SK-N-SH (cell line): ENCODE results near the gene TUFT1. TPM values are rescaled to one million over a fixed set of nuclear protein-coding genes. Genes with fewer than 3 reads are reported as not detected.

Source experiments
- CTCF ChIA-PET: fragments of 300-600, 350-600 bp; formaldehyde crosslinking; extraction: SDS; loops from one replicate; lab custom pipeline; 2021; lab: Yijun Ruan, JAX
- POLR2A ChIA-PET: fragments of 350-600 bp; sonication (Branson Sonifier 250); formaldehyde crosslinking; extraction: SDS; loops from one replicate; lab custom pipeline; 2020; ENCODE audit warnings: antibody characterized with exemption, inconsistent platforms; lab: Yijun Ruan, JAX
- DNase-seq: peaks from one replicate; pipeline ENCODE4 v3.0.0; 2012
- H2AFZ ChIP-seq: fragments of 200-600 bp; sonication (generic); 2 replicates; pipeline ENCODE4 v1.8.1; 2016; ENCODE audit warnings: antibody characterized with exemption, mild to moderate bottlenecking, low read depth
- H3F3A ChIP-seq: fragments of 200-600 bp; sonication (generic); replicated peaks from 2 replicates; pipeline ENCODE3; 2016; ENCODE audit warnings: antibody characterized with exemption, mild to moderate bottlenecking; ENCODE audit not compliant: insufficient read depth
- H3K27ac ChIP-seq, 2 experiments: fragments of 200-500 bp in 1 of 2; fragments of 200-600 bp in 1 of 2; sonication (Bioruptor generic) in 1 of 2; sonication (generic), shearing (Covaris generic) in 1 of 2; 2 replicates each; pipeline versions ENCODE4 v1.5.1 to v1.6.1; 2014 to 2016; ENCODE audit warnings: low read depth in 2 of 2, inconsistent platforms in 1 of 2, low read length in 1 of 2, mild to moderate bottlenecking in 1 of 2, mixed read lengths in 1 of 2
- H3K27me3 ChIP-seq: fragments of 200-600 bp; sonication (generic), shearing (Covaris generic); 2 replicates; pipeline ENCODE4 v1.6.1; 2016; ENCODE audit warnings: mixed run types; ENCODE audit not compliant: insufficient read depth
- H3K36me3 ChIP-seq, 2 experiments: fragments of 200-500 bp in 1 of 2; fragments of 200-600 bp in 1 of 2; sonication (Bioruptor generic) in 1 of 2; sonication (generic) in 1 of 2; replicated peaks in 1 of 2; 2 replicates each; pipeline versions ENCODE3 to v1.5.1; 2014 to 2016; ENCODE audit warnings: low read length in 1 of 2, mild to moderate bottlenecking in 1 of 2; ENCODE audit not compliant: insufficient read depth in 2 of 2, control insufficient read depth in 1 of 2
- H3K4me1 ChIP-seq, 2 experiments: fragments of 200-500 bp in 1 of 2; fragments of 200-600 bp in 1 of 2; sonication (Bioruptor generic) in 1 of 2; sonication (generic), shearing (Covaris generic) in 1 of 2; 2 replicates each; pipeline versions ENCODE4 v1.5.1 to v1.6.1; 2014 to 2016; ENCODE audit warnings: low read depth in 1 of 2, low read length in 1 of 2, mixed run types in 1 of 2; ENCODE audit not compliant: insufficient read depth in 2 of 2, control insufficient read depth in 1 of 2
- H3K4me2 ChIP-seq: fragments of 200-600 bp; sonication (generic), shearing (Covaris generic); 2 replicates; pipeline ENCODE4 v1.6.1; 2017; ENCODE audit warnings: mixed run types
- H3K4me3 ChIP-seq, 2 experiments: fragments of 200-500 bp in 1 of 2; fragments of 200-600 bp in 1 of 2; sonication (Bioruptor generic) in 1 of 2; sonication (generic), shearing (Covaris generic) in 1 of 2; 2 replicates each; pipeline versions ENCODE4 v1.5.1 to v1.8.1; 2014 to 2016; ENCODE audit warnings: low read depth in 2 of 2, inconsistent platforms in 1 of 2, low read length in 1 of 2, mild to moderate bottlenecking in 1 of 2, mixed read lengths in 1 of 2, moderate library complexity in 1 of 2
- H3K79me2 ChIP-seq: fragments of 200-600 bp; sonication (generic); 2 replicates; pipeline ENCODE4 v1.8.1; 2017; ENCODE audit warnings: mild to moderate bottlenecking; ENCODE audit not compliant: insufficient read depth
- H3K9ac ChIP-seq: fragments of 200-600 bp; sonication (generic); 2 replicates; pipeline ENCODE4 v1.6.1; 2017; ENCODE audit warnings: mixed run types
- H3K9me2 ChIP-seq: fragments of 200-600 bp; sonication (generic); 2 replicates; pipeline ENCODE4 v1.6.1; 2017; ENCODE audit warnings: mixed run types
- H3K9me3 ChIP-seq: fragments of 200-600 bp; sonication (generic); 2 replicates; pipeline ENCODE4 v1.6.1; 2017; ENCODE audit warnings: mixed run types, mild to moderate bottlenecking, moderate library complexity
- H4K20me1 ChIP-seq: fragments of 200-600 bp; sonication (generic); 2 replicates; pipeline ENCODE4 v1.6.1; 2017; ENCODE audit warnings: mild to moderate bottlenecking, mixed run types; ENCODE audit not compliant: insufficient read depth
- ELF1 ChIP-seq: IDR thresholded peaks from 2 replicates; pipeline ENCODE4 v1.4.0; 2012
- EP300 ChIP-seq, 2 experiments: IDR thresholded peaks; 2 replicates each; pipeline versions ENCODE4 v1.4.0 to v1.6.1; 2012; ENCODE audit warnings: borderline replicate concordance in 1 of 2, low read depth in 1 of 2, low read length in 1 of 2
- FOXJ3 ChIP-seq: sonication (generic); formaldehyde crosslinking; IDR thresholded peaks from 2 replicates; pipeline ENCODE4 v1.5.1; 2020; ENCODE audit warnings: mild to moderate bottlenecking, missing genetic modification reagents
- FOXM1 ChIP-seq: IDR thresholded peaks from 2 replicates; pipeline ENCODE4 v1.4.0; 2012; ENCODE audit warnings: low read depth, mild to moderate bottlenecking
- GABPA ChIP-seq: IDR thresholded peaks from 2 replicates; pipeline ENCODE4 v1.4.0; 2012; ENCODE audit warnings: low read depth, mild to moderate bottlenecking
- GATA2 ChIP-seq: sonication (generic); formaldehyde crosslinking; IDR thresholded peaks from 2 replicates; pipeline ENCODE4 v1.5.0; 2020; ENCODE audit warnings: mild to moderate bottlenecking, missing genetic modification reagents
- MAX ChIP-seq: IDR thresholded peaks from 2 replicates; pipeline ENCODE4 v1.4.0; 2012; ENCODE audit warnings: low read depth
- MEF2A ChIP-seq: IDR thresholded peaks from 2 replicates; pipeline ENCODE4 v1.4.0; 2012; ENCODE audit warnings: low read depth, borderline replicate concordance
- MXI1 ChIP-seq: IDR thresholded peaks from 2 replicates; pipeline ENCODE4 v1.6.1; 2012; ENCODE audit warnings: mild to moderate bottlenecking, low read depth, low read length, improper control_type of control experiment
- NRF1 ChIP-seq: IDR thresholded peaks from 2 replicates; pipeline ENCODE4 v1.6.1; 2012; ENCODE audit warnings: low read depth, mild to moderate bottlenecking, low read length
- POLR2AphosphoS5 ChIP-seq: IDR thresholded peaks from 2 replicates; pipeline ENCODE4 v1.6.1; 2012; ENCODE audit warnings: low read depth, low read length
- RAD21 ChIP-seq: IDR thresholded peaks from 2 replicates; pipeline ENCODE4 v1.6.1; 2012; ENCODE audit warnings: mild to moderate bottlenecking, low read length
- REST ChIP-seq: IDR thresholded peaks from 2 replicates; pipeline ENCODE4 v1.6.1; 2012; ENCODE audit warnings: mild to moderate bottlenecking, low read depth, low read length, moderate library complexity
- RFX5 ChIP-seq: IDR thresholded peaks from 2 replicates; pipeline ENCODE4 v1.6.1; 2012; ENCODE audit warnings: mild to moderate bottlenecking, improper control_type of control experiment, low read length
- RXRA ChIP-seq: IDR thresholded peaks from 2 replicates; pipeline ENCODE4 v1.4.0; 2012; ENCODE audit warnings: low read depth, mild to moderate bottlenecking, borderline replicate concordance
- TAF1 ChIP-seq: IDR thresholded peaks from 2 replicates; pipeline ENCODE4 v1.6.1; 2012; ENCODE audit warnings: low read depth, mild to moderate bottlenecking, low read length, moderate library complexity, borderline replicate concordance
- TEAD4 ChIP-seq: IDR thresholded peaks from 2 replicates; pipeline ENCODE4 v1.4.0; 2012; ENCODE audit warnings: mild to moderate bottlenecking, borderline replicate concordance; ENCODE audit not compliant: insufficient read depth
- USF2 ChIP-seq: fragments of 150-350 bp; IDR thresholded peaks from 2 replicates; pipeline ENCODE4 v1.6.1; 2017; ENCODE audit warnings: antibody characterized with exemption, low read length, low read depth, borderline replicate concordance
- WGBS: methylation state at CpG from one replicate; pipeline ENCODE4 v1.1.6; 2017; ENCODE audit warnings: low lambda C conversion rate; 5-methylcytosine and 5-hydroxymethylcytosine counted together
- polyA plus RNA-seq, 3 experiments: library from polyadenylated mRNA; depleted of rRNA; stranded (reverse); fragments of >200 nt; gene quantifications; 2 replicates each; pipeline ENCODE4 v1.2.3, GENCODE V29; 2012

The TUFT1 gene
- polyA plus RNA-seq, 1 of the 3 experiments (the other 2 are of a cell fraction) = 20.6 TPM

- Histone ChIP-seq H4K20me1 (no peaks in the 10 kb centered on the region), H3F3A (no peaks in the 10 kb centered on the region), H3K79me2 (no peaks in the 10 kb centered on the region), H3K4me2 (no peak overlapping the region), H3K4me1 (no peaks in the 10 kb centered on the region), H3K4me3 (no peak overlapping the region), H3K9me2 (no peaks in the 10 kb centered on the region), H3K27me3 (no peaks in the 10 kb centered on the region), H3K27ac (no peak overlapping the region), H3K9me3 (no peaks in the 10 kb centered on the region), H3K36me3 (no peaks in the 10 kb centered on the region), H2AFZ (no peak overlapping the region), H3K9ac (no peak overlapping the region)
- ChIA-PET POLR2A (interaction anchor here (1.0 kb wide), 1 partner anchor 51 kb away, joined by 4 read pairs; no protein-coding TSS in a partner anchor), CTCF (interaction anchor here (1.0 to 1.4 kb wide), 2 partner anchors 56 to 144 kb away, joined by 3 read pairs; no protein-coding TSS in a partner anchor)
- WGBS = 64% methylated on average over 3 of the region's 3 CpGs
- TF ChIP-seq USF2 = no peak
- no peak for TF ChIP-seq RXRA
- no peak for TF ChIP-seq REST
- TF ChIP-seq MXI1 = no peak
- no peak for TF ChIP-seq FOXJ3 (CRISPR knock-in tag)
- no peak for TF ChIP-seq TEAD4
- no peak for TF ChIP-seq RAD21
- TF ChIP-seq NRF1 = no peak
- TF ChIP-seq GATA2 (CRISPR knock-in tag) = no peak
- DNase-seq = no peak
These were observed 50.9 kb downstream of the TUFT1 start for GRCh38 chr1:151590961-151591360.

- Histone ChIP-seq H2AFZ (no peak overlapping the region), H3K9me3 (no peaks in the 10 kb centered on the region), H3F3A (no peaks in the 10 kb centered on the region)
- TF ChIP-seq POLR2AphosphoS5 (no peak), MEF2A (no peak), FOXM1 (no peak), GABPA (no peak), ELF1 (no peak), EP300 (IDR thresholded peaks at IDR 0.05; ENCODE audit: borderline replicate concordance in 1 of 2, low read depth in 1 of 2, low read length in 1 of 2) (no peak), MAX (no peak), TAF1 (no peak), USF2 (no peak), RFX5 (no peak)
- TF ChIP-seq, all 33 proteins: peak for 0
- no peaks in the 10 kb centered on the region for H3K36me3 ChIP-seq
- H3K4me1 ChIP-seq = peaks cover 0 to 6% of the 10 kb centered on the region in 2 experiments; a peak in 1 of 4 replicates
- H3K27me3 ChIP-seq = no peaks in the 10 kb centered on the region
- H3K4me3 ChIP-seq = no peak overlapping the region
- ChIA-PET POLR2A (no interaction called here), CTCF (interaction anchor here (0.6 to 4.0 kb wide), 59 partner anchors 8 to 408 kb away, joined by 3 to 35 read pairs (median 4); partner anchors contain the start of genes C2CD4D, CELF3, CGN and TUFT1)
- DNase-seq = no peak
- H3K27ac ChIP-seq = no peak overlapping the region
- H4K20me1 ChIP-seq = no peaks in the 10 kb centered on the region
- no peaks in the 10 kb centered on the region for H3K9me2 ChIP-seq
- H3K4me2 ChIP-seq = no peak overlapping the region
- H3K9ac ChIP-seq = no peak overlapping the region
- H3K79me2 ChIP-seq = no peaks in the 10 kb centered on the region
- 78% methylated on average over 9 of the region's 9 CpGs for WGBS
These were observed 53.6 kb downstream of the TUFT1 start for GRCh38 chr1:151593730-151594129.
